B cell (primary cell): ENCODE results near the gene TMEM14A. TPM values are rescaled to one million over a fixed set of nuclear protein-coding genes. Genes with fewer than 3 reads are reported as not detected.

Source experiments
- ATAC-seq: fragments of 200-7000 bp; cut with Tn5 transposase; one replicate; pipeline ENCODE4 v1.10.0; 2021; ENCODE audit warnings: low read depth, mild to moderate bottlenecking, moderate number of reproducible peaks, moderate library complexity
- CTCF ChIA-PET: fragments of 350-600 bp; sonication (Branson Sonifier 250); formaldehyde crosslinking; loops from one replicate; lab custom pipeline; 2021; ENCODE audit warnings: antibody characterized with exemption, inconsistent platforms; lab: Charles Lee
- POLR2A ChIA-PET: fragments of 350-600 bp; sonication (Branson Sonifier 250); formaldehyde crosslinking; loops from one replicate; lab custom pipeline; 2021; ENCODE audit warnings: antibody characterized with exemption; lab: Charles Lee
- DNase-seq: peaks from one replicate; pipeline ENCODE4 v3.0.0; 2013
- H2AFZ ChIP-seq: 2 replicates; pipeline ENCODE4 v1.6.1; 2012; ENCODE audit warnings: mild to moderate bottlenecking, low read depth, low read length; ENCODE audit not compliant: insufficient read depth, poor library complexity, severe bottlenecking
- H3K27ac ChIP-seq, 2 donors: 1 replicate in 1 of 2; 2 replicates in 1 of 2; pipeline ENCODE4 v1.5.1; 2012 to 2013; ENCODE audit warnings: low read length in 2 of 2, mild to moderate bottlenecking in 2 of 2, moderate library complexity in 1 of 2
- H3K27me3 ChIP-seq, 4 experiments: fragments of 200-600 bp in 1 of 4; sonication (generic) in 1 of 4; replicated peaks in 1 of 4; 1 replicate in 2 of 4; 2 replicates in 2 of 4; pipeline versions ENCODE4 v1.6.1 to v1.7.0; 2013 to 2016; ENCODE audit warnings: low read length in 3 of 4, mild to moderate bottlenecking in 2 of 4, mixed read lengths in 1 of 4, moderate library complexity in 1 of 4; ENCODE audit not compliant: insufficient read depth in 4 of 4, control insufficient read depth in 3 of 4; ENCODE audit errors: control extremely low read depth in 1 of 4
- H3K36me3 ChIP-seq, 2 experiments: replicated peaks in 1 of 2; 1 replicate in 1 of 2; 2 replicates in 1 of 2; pipeline versions ENCODE4 v1.6.1 to v1.7.1; 2013; ENCODE audit warnings: low read length in 1 of 2; ENCODE audit not compliant: insufficient read depth in 2 of 2, control insufficient read depth in 1 of 2; ENCODE audit errors: control extremely low read depth in 1 of 2, extremely low read depth in 1 of 2
- H3K4me1 ChIP-seq, 2 donors: fragments of 200-600 bp in 1 of 2; sonication (generic) in 1 of 2; 1 replicate in 1 of 2; 2 replicates in 1 of 2; pipeline versions ENCODE4 v1.5.1 to v1.6.1; 2013 to 2017; ENCODE audit warnings: low read length in 2 of 2; ENCODE audit not compliant: control insufficient read depth in 2 of 2, insufficient read depth in 2 of 2
- H3K4me2 ChIP-seq: replicated peaks from 2 replicates; pipeline ENCODE3; 2012; ENCODE audit warnings: mild to moderate bottlenecking, low read depth, low read length; ENCODE audit not compliant: poor library complexity, severe bottlenecking
- H3K4me3 ChIP-seq, 5 experiments: fragments of 200-600 bp in 1 of 5; sonication (generic) in 1 of 5; 1 replicate in 3 of 5; 2 replicates in 2 of 5; pipeline versions ENCODE4 v1.5.1 to v1.7.0; 2011 to 2016; ENCODE audit warnings: low read length in 4 of 5, mild to moderate bottlenecking in 4 of 5, low read depth in 2 of 5, control low read depth in 1 of 5, moderate library complexity in 1 of 5; ENCODE audit not compliant: insufficient read depth in 1 of 5; ENCODE audit errors: control extremely low read depth in 1 of 5, extremely low read depth in 1 of 5
- H3K79me2 ChIP-seq: fragments of 200-600 bp; sonication (generic); one replicate; pipeline ENCODE4 v1.6.0; 2016; ENCODE audit warnings: low read length; ENCODE audit not compliant: control insufficient read depth, insufficient read depth
- H3K9ac ChIP-seq: fragments of 200-600 bp; sonication (generic); 2 replicates; pipeline ENCODE4 v1.6.1; 2017; ENCODE audit warnings: mild to moderate bottlenecking, low read length, moderate library complexity
- H3K9me3 ChIP-seq, 3 donors: one replicate each; pipeline versions ENCODE4 v1.6.1 to v1.7.1; 2013; ENCODE audit warnings: low read length in 2 of 3; ENCODE audit not compliant: control insufficient read depth in 2 of 3, insufficient read depth in 1 of 3; ENCODE audit errors: control extremely low read depth in 1 of 3
- H4K20me1 ChIP-seq: 2 replicates; pipeline ENCODE4 v1.6.0; 2012; ENCODE audit warnings: mild to moderate bottlenecking, low read length; ENCODE audit not compliant: insufficient read depth, control insufficient read depth, poor library complexity, severe bottlenecking
- H3K27ac Mint-ChIP-seq: one replicate; pipeline ENCODE4 v1.8.0; 2021; ENCODE audit warnings: mixed read lengths
- H3K27me3 Mint-ChIP-seq: one replicate; pipeline ENCODE4 v1.8.0; 2021; ENCODE audit warnings: mixed read lengths
- H3K4me1 Mint-ChIP-seq: one replicate; pipeline ENCODE4 v1.8.0; 2021; ENCODE audit warnings: mixed read lengths
- H3K4me3 Mint-ChIP-seq: one replicate; pipeline ENCODE4 v1.8.0; 2021; ENCODE audit warnings: mixed read lengths
- H3K9me3 Mint-ChIP-seq: one replicate; pipeline ENCODE4 v1.8.0; 2022; ENCODE audit warnings: mixed read lengths; ENCODE audit not compliant: insufficient read depth
- CTCF ChIP-seq: fragments of 200-600 bp; IDR thresholded peaks from one replicate; pipeline ENCODE4 v1.8.0; 2022; ENCODE audit warnings: antibody characterized with exemption, mild to moderate bottlenecking
- EZH2 ChIP-seq: IDR thresholded peaks from 2 replicates; pipeline ENCODE4 v1.6.1; 2012; ENCODE audit warnings: borderline replicate concordance, low read depth, mild to moderate bottlenecking, moderate library complexity, low read length; ENCODE audit not compliant: insufficient read depth, poor library complexity, severe bottlenecking
- WGBS: methylation state at CpG from one replicate; pipeline ENCODE4 v1.1.5; 2013; ENCODE audit warnings: missing lambda C conversion rate; ENCODE audit not compliant: insufficient coverage; 5-methylcytosine and 5-hydroxymethylcytosine counted together
- intact Hi-C: fragments of 100-400 bp; cut with micrococcal nuclease; formaldehyde crosslinking; loops from one replicate; pipeline ENCODE4 v1.10.0; 2022
- polyA plus RNA-seq: library from polyadenylated mRNA; depleted of rRNA; stranded (reverse); fragments of >200 nt; gene quantifications from 2 replicates; pipeline ENCODE4 v1.2.3, GENCODE V29; 2012
- total RNA-seq, 2 donors: library from RNA; stranded (reverse); fragments of 120-200 nt in 1 of 2; gene quantifications; 1 replicate in 1 of 2; 2 replicates in 1 of 2; pipeline versions ENCODE4 v1.2.3 to v1.2.4, GENCODE V29; 2013 to 2022

TMEM14A gene
- total and polyA plus RNA-seq, 2 donors (not counting 1 experiment from before 2014, with no cell fraction given), result 5.2 to 9.5 TPM

GRCh38 chr6:52657870-52658269, 13.0 kb upstream of the TMEM14A start:
- no peaks in the 10 kb centered on the region for H4K20me1 ChIP-seq
- H3K4me3 ChIP-seq, result no peak overlapping the region
- DNase-seq, result no peak
- H3K27ac ChIP-seq, result no peak overlapping the region
- no peak for ATAC-seq
- no peaks in the 10 kb centered on the region for H3K9me3 Mint-ChIP-seq
- intact Hi-C loops, result no loop called here
- ChIA-PET POLR2A (no interaction called here), CTCF (interaction anchor here (0.6 to 1.8 kb wide), 2 partner anchors 9 to 242 kb away, joined by 3 to 7 read pairs; no protein-coding TSS in a partner anchor)
- H3K9ac ChIP-seq, result no peak overlapping the region
- no peak overlapping the region for H2AFZ ChIP-seq
- H3K4me1 Mint-ChIP-seq, result no peaks in the 10 kb centered on the region
- peaks cover 0 to under 1% of the 10 kb centered on the region in 2 donors for H3K4me1 ChIP-seq
- H3K4me2 ChIP-seq, result no peak overlapping the region
- no peaks in the 10 kb centered on the region for H3K36me3 ChIP-seq
- peaks cover 0 to 10% (median 4%) of the 10 kb centered on the region in 4 experiments for H3K27me3 ChIP-seq
- peaks cover 15% of the 10 kb centered on the region for H3K27me3 Mint-ChIP-seq
- 81% methylated on average over 2 of the region's 4 CpGs for WGBS
- H3K79me2 ChIP-seq, result no peaks in the 10 kb centered on the region
- no peak overlapping the region for H3K4me3 Mint-ChIP-seq
- H3K9me3 ChIP-seq, result peaks cover 0 to 5% (median 0%) of the 10 kb centered on the region in 3 donors
- no peak overlapping the region for H3K27ac Mint-ChIP-seq
- TF ChIP-seq CTCF (no peak), EZH2 (no peak)

GRCh38 chr6:52661551-52661950, 9.4 kb upstream of the TMEM14A start:
- ChIA-PET CTCF (interaction anchor here (1.4 to 3.9 kb wide), 8 partner anchors 10 to 800 kb away, joined by 4 to 75 read pairs (median 14); partner anchors contain the start of genes EFHC1 and MCM3), POLR2A (no interaction called here)
- Mint-ChIP-seq H3K27ac (no peak overlapping the region), H3K27me3 (peaks cover 3% of the 10 kb centered on the region), H3K9me3 (no peaks in the 10 kb centered on the region), H3K4me3 (no peak overlapping the region), H3K4me1 (no peaks in the 10 kb centered on the region)
- Histone ChIP-seq H3K4me3 (no peak overlapping the region), H3K9me3 (peaks cover 0 to 5% (median 0%) of the 10 kb centered on the region in 3 donors), H3K27ac (no peak overlapping the region), H4K20me1 (no peaks in the 10 kb centered on the region), H2AFZ (no peak overlapping the region), H3K4me1 (peaks cover 11 to 14% of the 10 kb centered on the region in 2 donors), H3K9ac (no peak overlapping the region), H3K27me3 (peaks cover 0 to 7% (median 0%) of the 10 kb centered on the region in 4 experiments), H3K4me2 (no peak overlapping the region), H3K36me3 (no peaks in the 10 kb centered on the region), H3K79me2 (no peaks in the 10 kb centered on the region)
- intact Hi-C loops, result loop anchor here (5.0 kb wide), 1 partner anchor 164 kb away; no protein-coding TSS in a partner anchor
- TF ChIP-seq EZH2, result no peak
- TF ChIP-seq CTCF, result no peak
- ATAC-seq, result no peak
- 73% methylated on average over 3 of the region's 3 CpGs for WGBS
- no peak for DNase-seq
